CD4-positive, alpha-beta T cell treated with Interleukin-6 for 4 hours (primary cell): ENCODE data around the gene TRIM31.
"Not testable (repeated sequence)": the region's sequence is repeated elsewhere in the genome, so short reads cannot be mapped to it uniquely, and the experiment has no call there.

Source experiments
- DNase-seq: peaks from one replicate; pipeline ENCODE4 v3.0.0-alpha.2; 2020; ENCODE audit warnings: mixed read lengths

TRIM31 gene

DNA sequence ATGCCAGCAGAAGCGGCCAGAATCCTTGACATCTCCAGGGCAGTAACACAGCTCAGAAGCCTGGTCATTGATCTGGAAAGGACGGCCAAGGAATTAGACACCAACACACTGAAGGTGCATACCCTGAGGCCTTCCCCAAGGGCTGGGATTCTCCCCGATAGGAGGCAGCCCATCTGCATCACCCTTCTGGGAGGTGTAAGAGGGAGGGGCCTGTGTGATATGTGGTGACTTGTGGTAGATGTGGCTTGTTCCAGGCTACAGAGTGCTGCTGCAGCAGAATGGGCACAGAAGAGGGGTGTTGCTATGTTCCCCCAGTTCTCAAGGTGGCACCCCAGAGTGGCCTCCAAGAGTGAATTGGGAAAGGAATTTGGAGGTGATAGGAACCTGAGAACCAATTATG, 34.2 kb upstream of the TRIM31 start:
- no peak for DNase-seq

DNA sequence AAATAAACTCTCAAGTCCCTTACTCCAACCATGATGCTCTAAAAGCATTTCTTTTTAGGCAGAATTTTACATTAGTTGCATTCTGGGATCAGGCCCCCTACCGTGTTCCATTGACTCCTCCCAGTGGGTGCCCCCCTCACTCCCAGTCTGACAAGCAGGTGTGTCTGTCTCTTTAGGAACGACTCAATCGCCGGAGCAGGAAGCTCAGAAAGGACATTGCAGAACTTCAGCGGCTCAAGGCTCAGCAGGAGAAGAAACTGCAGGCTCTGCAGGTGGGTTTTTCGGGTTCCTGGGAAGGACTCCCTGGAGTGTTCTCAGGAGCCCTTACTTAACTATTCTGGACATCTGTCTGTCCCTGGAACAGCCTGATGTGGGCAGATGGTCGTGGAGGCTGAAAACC, 32.9 kb upstream of the TRIM31 start:
- DNase-seq, result no peak

DNA sequence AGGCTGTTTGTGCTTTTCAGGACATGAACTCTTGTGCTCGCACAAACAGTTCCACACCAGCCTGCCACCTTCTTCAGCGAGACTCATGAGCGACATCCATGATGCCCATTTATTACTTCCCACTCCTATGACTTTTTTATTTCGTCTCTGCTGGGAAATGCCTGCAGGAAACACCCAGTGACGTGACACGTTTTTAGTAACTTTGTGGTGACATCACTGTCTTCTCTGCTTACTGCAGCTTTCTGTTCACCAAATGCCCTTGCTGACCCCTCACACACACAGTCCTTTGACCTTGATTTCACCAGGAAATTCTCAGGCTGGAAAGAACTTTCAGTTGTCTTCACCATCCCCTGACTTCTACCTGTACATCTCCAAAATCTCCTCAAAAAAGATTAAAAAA, 31.9 kb upstream of the TRIM31 start:
- DNase-seq, result no peak

DNA sequence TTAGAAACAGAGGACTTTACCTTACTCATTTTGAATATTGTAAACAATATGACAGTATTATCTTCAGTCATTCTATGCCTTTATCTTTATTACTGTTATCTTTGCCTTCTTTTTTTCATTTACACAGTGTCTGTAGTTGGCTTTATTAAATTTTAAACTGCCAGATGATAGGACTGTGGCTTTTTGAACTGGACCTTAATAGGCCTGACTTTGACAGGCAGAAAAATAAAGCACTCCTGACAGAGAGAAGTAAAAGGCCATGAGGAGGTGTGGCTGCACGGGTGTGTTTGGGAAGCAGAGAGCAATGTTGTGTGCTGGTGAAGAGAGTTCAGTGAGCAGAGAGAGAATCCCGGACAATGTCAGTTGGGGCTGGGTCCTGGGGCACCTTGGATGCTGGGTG, 30.9 kb upstream of the TRIM31 start:
- no peak for DNase-seq

DNA sequence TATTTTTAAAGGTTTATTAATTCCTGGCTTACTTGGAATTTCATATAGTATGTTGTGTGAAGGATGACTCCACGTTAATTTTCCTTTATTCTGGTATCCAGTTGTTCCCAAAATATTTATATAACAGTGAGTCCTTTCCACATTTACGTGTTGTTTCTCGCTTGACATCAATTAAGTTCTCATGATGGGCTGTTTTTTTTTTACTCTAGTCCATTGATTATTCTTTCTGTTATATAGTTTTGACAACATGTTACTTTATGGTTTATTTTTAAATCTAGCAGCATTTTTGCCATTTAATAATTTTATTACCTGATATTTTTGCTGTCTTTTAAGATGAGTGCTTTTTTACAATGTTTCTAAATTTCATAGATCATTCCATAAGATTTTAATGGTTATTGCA, 29.8 kb upstream of the TRIM31 start:
- no peak for DNase-seq

DNA sequence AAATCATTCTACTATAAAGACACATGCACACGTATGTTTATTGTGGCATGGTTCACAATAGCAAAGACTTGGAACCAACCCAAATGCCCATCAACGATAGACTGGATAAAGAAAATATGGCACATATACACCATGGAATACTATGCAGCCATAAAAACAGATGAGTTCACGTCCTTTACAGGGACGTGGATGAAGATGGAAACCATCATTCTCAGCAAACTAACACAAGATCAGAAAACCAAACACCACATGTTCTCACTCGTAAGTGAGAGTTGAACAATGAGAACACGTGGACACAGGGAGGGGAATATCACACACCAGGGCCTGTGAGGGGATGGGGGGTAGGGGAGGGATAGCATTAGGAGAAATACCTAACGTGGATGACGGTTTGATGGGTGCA, 27.4 kb upstream of the TRIM31 start:
- DNase-seq, result not testable (repeated sequence)

DNA sequence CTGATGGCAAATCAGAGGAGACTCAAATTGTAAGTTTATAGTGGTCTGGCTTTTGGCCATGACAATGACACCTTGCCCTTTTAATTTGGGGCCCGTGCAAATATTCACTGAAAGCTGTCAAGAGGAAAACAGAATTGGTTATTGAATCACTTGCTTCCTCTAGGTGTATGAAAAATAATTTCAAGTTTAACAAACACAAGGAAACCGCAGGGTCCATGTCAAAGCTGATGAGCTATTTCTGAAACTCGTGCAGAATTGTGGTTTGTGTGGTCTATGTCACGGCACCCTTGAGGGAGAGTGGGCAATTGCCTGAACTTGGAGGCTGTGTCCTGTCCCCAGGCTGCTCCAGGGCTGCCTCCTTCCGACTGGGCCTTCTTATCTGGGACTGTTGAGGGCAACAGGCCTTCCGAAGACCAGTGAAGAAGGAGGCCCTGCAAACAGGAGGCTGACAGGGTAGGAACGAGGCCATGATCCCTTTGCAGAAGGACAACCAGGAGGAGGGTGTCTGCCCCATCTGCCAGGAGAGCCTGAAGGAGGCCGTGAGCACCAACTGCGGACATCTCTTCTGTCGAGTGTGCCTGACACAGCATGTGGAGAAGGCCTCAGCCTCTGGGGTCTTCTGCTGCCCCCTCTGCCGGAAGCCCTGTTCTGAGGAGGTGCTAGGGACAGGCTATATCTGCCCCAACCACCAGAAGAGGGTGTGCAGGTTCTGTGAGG, 23.8 kb upstream of the TRIM31 start:
- DNase-seq, result no peak

DNA sequence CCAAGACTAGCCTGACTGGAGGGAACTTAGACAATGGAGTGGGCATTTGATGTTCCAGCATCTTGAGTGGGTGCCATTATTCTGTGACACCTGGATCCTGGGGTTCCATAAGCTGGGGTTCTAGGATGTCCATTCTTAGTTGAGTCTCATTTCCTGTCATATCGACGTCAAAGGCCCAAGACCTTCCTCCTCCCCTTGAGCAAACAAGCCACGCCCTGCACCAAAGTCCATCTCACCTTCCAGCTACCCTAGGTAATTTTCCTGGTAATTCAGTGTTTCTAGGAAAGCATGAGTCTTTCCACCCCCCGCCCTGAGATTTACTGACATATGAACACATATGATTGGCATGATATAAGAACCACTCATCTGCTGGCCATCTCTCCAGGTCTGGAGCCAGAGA, 22.9 kb upstream of the TRIM31 start, which contains the start of gene TRIM40:
TRIM40 (plus strand) TSS at position 384 of the 400 bp plus-strand sequence. CDS start 897 bp downstream, outside the sequence.
- DNase-seq, result no peak

DNA sequence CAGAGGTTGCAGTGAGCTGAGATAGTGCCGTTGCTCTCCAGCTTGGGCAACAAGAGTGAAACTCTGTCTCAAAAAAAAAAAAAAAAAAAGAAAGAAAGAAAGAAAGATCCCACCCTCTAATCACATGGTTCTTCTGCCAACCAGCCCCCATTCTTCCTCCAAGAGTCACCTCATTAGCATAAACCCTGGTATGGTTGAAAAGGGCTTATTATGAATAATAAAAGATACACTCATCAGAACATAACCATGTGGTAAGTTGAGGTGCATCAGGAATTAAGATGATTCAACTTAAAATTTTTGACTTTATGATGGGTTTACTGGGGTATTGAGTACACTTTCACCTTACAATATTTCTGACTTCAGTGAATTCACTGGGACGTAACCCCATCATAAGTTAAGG, 22.3 kb upstream of the TRIM31 start:
- no peak for DNase-seq

DNA sequence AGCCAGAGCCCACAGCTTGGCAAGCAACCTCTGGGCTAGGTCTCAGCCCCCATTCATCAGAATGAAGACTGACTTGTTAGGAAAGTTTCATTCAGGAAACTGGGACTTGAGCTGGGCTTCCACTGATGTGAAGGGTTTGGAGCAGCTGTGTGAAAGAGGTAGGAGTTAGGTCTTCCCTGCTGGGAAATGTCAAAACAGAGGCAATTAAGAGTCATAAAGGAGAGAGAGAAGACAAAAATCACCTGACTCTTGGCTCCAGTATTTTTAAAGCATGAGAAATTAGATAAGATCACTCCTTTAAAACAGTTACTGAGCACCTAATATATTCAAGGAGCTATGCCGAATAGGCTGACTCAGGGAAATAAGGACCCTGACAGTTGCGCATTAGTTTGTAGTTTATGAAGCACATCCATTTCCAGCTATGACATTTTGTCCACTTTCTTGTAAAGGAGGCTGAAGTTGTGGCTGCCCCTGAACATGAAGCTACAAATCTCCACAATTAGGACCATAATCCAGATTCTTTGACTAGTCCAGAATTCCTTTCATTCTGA, 19.1 kb upstream of the TRIM31 start:
- DNase-seq, result no peak

DNA sequence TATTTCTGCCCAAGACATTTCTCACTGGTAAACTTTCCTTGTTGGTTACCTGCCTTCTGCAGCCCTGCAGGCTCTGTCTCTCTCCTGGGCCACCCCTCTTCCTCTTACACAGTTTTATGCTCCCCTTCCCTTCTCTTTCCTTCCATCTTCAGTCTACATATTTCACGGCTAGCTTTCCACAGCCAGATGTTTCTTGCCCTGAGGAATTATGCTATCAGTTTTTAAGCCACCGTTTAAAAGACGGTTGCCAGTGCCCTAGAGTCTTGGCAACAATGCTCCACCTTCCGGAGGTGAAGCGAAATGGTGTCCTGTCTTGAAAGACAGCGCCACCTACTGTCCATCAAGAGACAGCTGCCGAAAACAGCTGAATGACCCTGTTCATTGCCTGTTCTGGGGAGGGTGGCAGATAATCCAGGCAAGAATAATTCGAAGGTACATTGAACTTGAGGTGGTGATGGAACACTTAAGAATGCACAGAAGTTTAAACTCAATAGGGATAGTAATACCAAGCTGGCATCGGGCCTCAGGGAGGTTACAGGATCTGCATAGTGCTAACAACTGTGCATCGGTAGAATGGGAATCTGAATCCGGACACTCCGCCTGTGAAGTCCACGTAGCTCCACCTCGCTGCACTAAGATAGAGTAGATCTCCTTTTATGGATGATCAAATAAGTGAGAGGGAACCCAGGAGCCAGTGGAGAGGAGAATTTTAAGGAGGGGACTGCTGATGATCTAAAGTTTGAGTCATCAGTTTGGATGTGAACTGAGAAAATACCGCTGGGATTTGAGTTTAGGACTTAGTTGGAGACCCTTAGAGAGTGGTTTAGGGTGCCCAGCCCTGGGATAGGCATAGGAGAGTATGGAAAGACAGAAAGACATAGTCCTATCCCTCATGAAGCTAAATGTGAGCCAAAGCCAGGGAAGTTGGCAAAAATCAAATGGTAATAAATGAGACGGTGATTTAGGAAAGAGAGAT, 18.3 kb upstream of the TRIM31 start:
- peak; percentile 74 for DNase-seq

DNA sequence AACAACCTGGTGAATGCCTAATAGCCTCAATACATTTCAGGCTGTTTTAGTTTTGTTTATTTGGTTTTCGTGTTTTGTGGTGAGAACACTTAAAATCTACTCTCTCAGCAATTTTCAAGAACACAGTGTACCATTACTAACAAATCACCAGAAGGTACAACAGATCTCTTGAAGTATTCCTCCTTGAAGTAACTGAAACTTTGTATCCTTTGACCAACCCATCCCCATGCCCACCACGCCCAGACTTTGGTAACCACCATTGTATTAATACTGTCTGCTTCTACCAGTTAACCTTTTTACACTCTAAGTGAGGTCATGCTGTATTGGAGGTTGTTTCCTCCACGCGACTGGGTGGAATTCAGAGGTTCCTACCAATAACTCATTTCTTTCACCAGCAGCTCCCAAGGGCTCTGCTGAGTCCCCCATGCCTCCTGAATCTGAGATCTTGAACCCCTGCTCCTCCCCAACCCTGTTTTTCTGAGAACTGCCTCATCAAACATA, 17.3 kb upstream of the TRIM31 start:
- DNase-seq, result no peak

DNA sequence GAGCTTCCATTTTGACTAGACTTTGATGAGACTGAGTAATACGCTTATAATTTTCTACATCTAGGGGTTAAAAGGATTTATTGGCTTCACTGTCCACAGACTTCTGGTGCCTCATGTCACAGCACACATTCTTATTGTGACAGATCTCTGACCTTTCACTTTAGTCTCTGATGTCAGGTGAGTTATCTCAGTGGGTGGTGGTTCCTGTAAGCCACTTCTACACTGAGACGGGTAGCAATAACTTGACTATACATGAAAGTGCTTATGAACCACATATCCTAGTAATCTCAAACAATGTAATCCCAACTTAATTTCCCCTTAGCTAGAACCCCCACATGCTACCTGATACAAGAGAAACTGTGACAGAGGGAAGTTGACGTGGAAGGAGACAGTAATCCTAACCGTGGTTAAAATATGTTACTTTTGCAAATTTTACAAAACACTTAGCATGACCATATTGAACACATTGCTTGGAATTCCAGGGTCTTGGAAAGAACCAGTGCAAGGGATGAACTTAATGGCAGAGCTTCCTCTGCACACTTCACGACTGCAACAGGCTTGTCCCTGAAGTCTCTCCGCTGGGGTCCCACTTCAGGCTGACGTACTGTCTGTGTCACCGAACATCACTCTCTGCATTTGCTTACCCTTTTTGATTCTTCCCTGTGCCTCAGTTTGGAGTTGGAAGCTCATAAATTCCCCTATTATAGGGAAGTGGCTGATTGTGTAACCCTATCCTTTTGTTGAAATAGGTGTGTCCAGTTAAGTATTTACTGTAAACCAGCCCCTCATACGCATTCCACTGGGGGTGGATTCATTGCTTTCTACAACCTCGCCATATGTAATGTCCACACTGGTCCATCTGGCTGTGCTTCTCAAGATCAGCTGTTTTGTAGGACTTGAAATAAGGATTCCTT, 16.6 kb upstream of the TRIM31 start:
- no peak for DNase-seq

DNA sequence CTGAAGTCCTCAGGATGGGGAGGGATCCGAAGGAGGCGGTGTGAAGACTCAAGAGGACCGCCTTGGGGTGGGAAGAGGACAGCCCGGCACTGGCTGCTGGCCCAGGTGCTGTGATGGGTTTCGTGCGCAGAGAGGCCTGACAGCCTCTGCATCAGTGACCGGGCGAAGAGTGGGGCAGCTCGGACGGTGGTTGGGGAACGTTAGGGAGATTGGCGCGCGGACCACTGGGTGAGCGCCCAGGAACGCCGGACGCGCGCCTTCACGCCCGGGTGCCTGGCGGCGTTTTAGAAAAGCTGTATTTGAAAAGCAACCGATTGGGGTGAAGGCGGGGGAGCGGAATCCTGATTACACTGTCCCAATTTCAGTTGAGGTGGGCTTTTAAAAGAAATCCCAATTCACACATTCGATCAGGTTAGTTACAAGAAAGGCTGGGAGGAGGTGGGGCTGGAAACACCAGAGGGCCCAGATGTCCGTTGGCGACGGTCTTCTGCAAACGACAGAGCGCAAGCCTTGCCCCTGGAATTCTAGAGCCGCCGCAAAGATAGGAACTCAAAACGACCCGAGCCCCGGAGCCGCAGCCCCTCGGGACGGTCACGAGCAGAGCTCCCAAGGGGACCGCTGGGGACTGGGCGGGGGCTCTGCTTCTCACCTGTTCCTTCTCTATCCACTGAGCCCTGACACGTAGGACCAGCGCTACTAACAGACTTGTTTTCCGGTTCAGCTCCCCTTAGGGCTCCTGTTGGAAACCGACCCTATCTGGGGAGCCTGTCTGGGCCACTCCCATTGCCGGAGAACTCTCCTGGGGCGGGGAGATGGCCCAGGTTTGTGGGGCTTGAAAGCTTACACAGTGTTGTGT, 14.6 kb upstream of the TRIM31 start:
- no peak for DNase-seq

DNA sequence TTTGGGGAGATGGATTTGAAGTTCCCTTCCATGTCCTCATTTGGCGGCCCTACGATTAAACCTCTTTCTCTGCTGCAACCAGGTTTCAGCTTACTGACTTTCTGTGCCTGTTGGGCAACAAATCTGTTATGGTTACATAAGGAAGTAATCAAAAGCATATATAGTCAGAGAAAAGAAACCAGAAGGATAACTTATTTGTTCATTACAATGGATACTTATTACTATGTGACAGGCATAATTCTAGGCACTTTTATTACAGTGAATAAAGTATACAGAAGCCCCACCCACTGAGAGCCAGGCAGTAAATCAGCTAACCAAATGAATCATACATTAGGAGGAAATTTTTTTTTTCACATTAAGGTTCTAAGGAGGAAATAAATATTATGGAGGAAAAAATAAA, 9.6 kb upstream of the TRIM31 start:
- no peak for DNase-seq

DNA sequence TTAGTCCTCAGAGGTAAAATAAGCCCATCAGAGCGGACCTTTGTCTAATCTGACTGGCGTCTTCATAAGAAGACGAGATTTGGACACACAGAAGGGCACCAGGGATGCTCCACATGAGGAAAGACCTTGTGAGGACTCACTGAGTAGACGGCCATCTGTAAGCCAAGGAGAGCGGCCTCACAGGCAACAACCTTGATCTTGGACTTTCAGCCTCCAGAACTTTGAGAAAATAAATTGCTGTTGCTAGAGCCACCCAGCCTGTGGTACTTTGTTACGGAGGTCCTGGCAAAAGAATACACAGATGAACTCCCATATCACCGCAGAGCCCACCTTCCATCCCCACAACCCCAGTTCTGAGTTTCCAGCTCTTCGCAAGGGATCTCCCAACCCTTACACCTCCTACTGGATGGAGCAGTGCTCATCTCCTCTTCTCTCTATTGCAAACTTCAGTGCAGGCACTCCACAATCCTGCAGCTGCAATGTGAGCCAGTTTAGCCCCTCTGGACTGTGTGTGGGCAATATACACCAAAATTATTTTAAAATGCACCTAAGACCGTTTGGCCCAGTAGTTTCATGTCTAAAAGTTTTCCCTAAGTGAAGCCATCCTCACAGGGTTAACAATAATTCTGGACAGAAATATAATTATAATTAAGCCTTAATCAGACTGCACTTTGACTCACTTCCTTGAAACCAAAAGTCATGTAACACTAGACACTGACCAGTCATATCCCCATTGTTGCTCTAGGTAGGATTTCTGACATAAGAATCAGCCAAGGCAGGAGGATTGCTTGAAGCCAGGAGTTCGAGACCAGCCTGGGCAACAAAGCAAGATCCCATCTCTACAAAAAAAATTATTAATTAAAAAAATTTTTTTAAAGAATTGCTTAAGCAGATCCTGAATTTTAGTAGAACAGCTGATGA, 8.8 kb upstream of the TRIM31 start:
- DNase-seq, result no peak

DNA sequence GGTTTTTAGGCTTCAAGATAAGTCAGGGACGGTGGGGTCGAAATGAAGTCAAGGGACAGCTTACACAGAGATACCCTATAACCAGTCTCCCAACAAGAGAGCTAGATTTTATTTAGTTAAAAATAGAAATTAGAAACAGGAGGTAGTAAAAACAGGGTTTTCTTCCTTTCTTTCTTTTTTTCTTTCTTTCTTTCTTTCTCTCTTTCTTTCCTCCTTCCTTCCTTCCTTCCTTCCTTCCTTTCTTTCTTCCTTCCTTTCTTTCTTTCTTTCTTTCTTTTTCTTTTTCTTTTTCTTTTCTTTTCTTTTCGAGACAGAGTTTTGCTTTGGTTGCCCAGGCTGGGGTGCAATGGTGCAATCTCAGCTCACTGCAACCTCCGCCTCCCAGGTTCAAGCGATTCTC, 5.8 kb upstream of the TRIM31 start:
- DNase-seq, result not testable (repeated sequence)

DNA sequence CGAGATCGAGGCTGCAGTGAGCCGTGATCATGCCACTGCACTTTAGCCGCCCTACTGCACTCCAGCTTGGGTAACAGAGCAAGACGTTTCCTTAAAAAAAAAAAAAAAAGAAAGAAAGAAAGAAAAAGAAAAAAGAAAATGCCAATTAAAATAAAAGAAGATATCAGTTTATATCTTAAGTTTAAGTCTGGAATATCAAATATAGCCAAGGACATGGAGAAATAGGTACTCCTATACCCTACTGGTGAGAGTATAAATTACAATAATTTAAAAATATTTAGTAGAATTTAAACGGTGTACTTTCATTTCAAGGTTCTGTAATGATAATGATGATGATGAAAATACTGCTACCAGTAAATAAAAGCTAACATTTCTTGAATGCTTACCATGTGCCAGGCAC, 3.8 kb upstream of the TRIM31 start:
- DNase-seq, result no peak

DNA sequence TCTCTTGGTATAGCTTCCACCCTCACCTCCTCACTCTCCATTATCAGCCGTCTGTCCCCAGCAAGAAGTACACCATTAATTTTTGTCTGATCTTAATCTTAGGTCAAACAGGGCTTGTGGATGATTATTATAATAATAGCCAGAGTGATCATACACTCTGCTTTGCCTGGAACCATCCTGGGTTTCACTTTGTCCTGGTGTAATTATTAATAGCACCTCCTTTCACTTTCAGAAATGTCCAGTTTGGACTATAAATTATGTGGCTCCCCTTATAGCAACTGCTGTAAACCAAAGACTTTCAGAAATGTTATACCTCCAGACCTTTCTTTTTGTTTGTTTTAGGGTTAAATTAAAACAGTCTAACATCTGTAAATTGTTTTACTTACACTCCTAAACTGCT, 951 bp upstream of the TRIM31 start:
- DNase-seq, result no peak

DNA sequence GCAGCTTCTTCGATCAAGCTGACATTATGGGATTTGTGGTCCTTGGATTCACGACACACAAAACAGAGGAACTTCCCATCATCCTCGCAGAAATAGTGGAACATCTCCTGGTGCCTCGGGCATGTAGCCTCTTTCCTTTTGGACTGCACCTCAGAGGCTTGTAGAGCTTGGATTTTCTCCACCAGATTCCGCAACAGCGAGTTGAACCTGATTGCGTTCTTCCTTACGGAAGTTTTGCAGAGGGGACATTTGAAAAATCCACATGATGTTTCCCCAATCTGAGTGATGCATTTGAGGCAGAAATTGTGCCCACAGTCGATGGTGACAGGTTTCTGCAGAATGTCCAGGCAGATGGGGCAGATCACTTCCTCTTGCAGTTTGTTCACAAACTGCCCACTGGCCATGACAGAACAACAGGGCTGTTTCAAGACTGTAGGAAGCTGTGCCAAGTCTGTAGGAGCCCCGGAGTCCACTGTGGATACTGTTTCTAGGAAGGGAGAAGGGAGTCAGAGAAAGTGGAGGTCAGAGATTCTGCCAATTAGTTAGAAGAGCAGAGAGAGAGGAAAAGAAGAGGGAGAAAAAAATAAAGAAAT, 392 bp downstream of the TRIM31 start:
- DNase-seq, result no peak
